HepG2 (cell line): ENCODE results near the gene LTB4R. TPM values are rescaled to one million over a fixed set of nuclear protein-coding genes. Genes with fewer than 3 reads are reported as not detected.
A peak's percentile ranks its signal among the peaks of the same experiment; 100 is the strongest.

ENCODE experiments used
- BCL6 ChIP-seq: IDR thresholded peaks from 2 replicates; pipeline ENCODE4 v1.6.1; 2016; ENCODE audit warnings: missing genetic modification reagents, missing compliant biosample characterization
- GRHL1 ChIP-seq: sonication (generic); formaldehyde crosslinking; conservative IDR thresholded peaks from 2 replicates; pipeline ENCODE4 v1.8.0; 2022; ENCODE audit warnings: missing genetic modification reagents
- HNRNPLL ChIP-seq: fragments of 200-400 bp; formaldehyde crosslinking; IDR thresholded peaks from 2 replicates; pipeline ENCODE4 v1.6.1; 2017; ENCODE audit warnings: mild to moderate bottlenecking, low read depth, low read length; ENCODE audit not compliant: poor library complexity, severe bottlenecking
- ISL2 ChIP-seq: sonication (generic); formaldehyde crosslinking; IDR thresholded peaks from 2 replicates; pipeline ENCODE4 v1.5.0; 2020; ENCODE audit warnings: missing genetic modification reagents
- MAZ ChIP-seq, 2 experiments: sonication (generic) in 1 of 2; formaldehyde crosslinking in 1 of 2; IDR thresholded peaks; 2 replicates each; pipeline versions ENCODE4 v1.5.0 to v1.6.1; 2012 to 2020; ENCODE audit warnings: low read depth in 2 of 2, mild to moderate bottlenecking in 2 of 2, borderline replicate concordance in 1 of 2, improper control_type of control experiment in 1 of 2, low read length in 1 of 2, missing genetic modification reagents in 1 of 2, moderate library complexity in 1 of 2
- PPARG ChIP-seq: conservative IDR thresholded peaks from 2 replicates; pipeline ENCODE4 v1.6.1; 2016; ENCODE audit warnings: missing biosample characterization, missing genetic modification reagents
- PTBP1 ChIP-seq: fragments of 200-400 bp; formaldehyde crosslinking; IDR thresholded peaks from 2 replicates; pipeline ENCODE4 v1.6.1; 2018; ENCODE audit warnings: low read length, low read depth; ENCODE audit not compliant: poor library complexity, severe bottlenecking
- RAD21 ChIP-seq: fragments of 450-650 bp; formaldehyde crosslinking; IDR thresholded peaks from 2 replicates; pipeline ENCODE4 v1.5.0; 2020; ENCODE audit warnings: mild to moderate bottlenecking
- RBAK ChIP-seq: sonication (generic); formaldehyde crosslinking; IDR thresholded peaks from 2 replicates; pipeline ENCODE4 v1.5.1; 2020; ENCODE audit warnings: mild to moderate bottlenecking, missing genetic modification reagents
- SALL1 ChIP-seq: sonication (generic); formaldehyde crosslinking; IDR thresholded peaks from 2 replicates; pipeline ENCODE4 v1.8.0; 2022; ENCODE audit warnings: mild to moderate bottlenecking, missing genetic modification reagents
- TFE3 ChIP-seq: IDR thresholded peaks from 2 replicates; pipeline ENCODE4 v1.6.1; 2016
- ZBTB40 ChIP-seq, 2 experiments: fragments of 450-650 bp in 1 of 2; sonication (generic) in 1 of 2; formaldehyde crosslinking in 1 of 2; IDR thresholded peaks; 2 replicates each; pipeline versions ENCODE4 v1.6.1 to v1.8.0; 2016 to 2022; ENCODE audit warnings: antibody characterized with exemption in 1 of 2, mild to moderate bottlenecking in 1 of 2, missing genetic modification reagents in 1 of 2
- ZNF207 ChIP-seq: fragments of 450-650 bp; IDR thresholded peaks from 2 replicates; pipeline ENCODE4 v1.6.1; 2016; ENCODE audit warnings: antibody characterized with exemption, borderline replicate concordance
- ZNF660 ChIP-seq: sonication (generic); formaldehyde crosslinking; IDR thresholded peaks from 2 replicates; pipeline ENCODE4 v1.5.1; 2020; ENCODE audit warnings: mild to moderate bottlenecking, low read depth, missing genetic modification reagents, borderline replicate concordance
- ZNF749 ChIP-seq: sonication (generic); formaldehyde crosslinking; IDR thresholded peaks from 2 replicates; pipeline ENCODE4 v1.8.0; 2022; ENCODE audit warnings: mild to moderate bottlenecking, missing genetic modification reagents, moderate library complexity, borderline replicate concordance
- polyA plus RNA-seq, 8 experiments: library from polyadenylated mRNA; depleted of rRNA in 3 of 8; stranded (reverse) in 7 of 8; unstranded in 1 of 8; fragments of >200 nt; fragmentation: Illumina TruSeq in 4 of 8; extraction: Trizol in 4 of 8; gene quantifications; 2 replicates each; pipeline versions ENCODE4 v1.2.1 to v1.2.3, GENCODE V29; 2011 to 2016; ENCODE audit warnings: low read depth in 4 of 8, missing spikeins in 1 of 8, mixed read lengths in 1 of 8; ENCODE audit not compliant: insufficient read depth in 1 of 8
- total RNA-seq, 5 experiments: library from RNA; depleted of rRNA; stranded (reverse); fragments of >200 nt; fragmentation: Illumina TruSeq; extraction: Trizol; gene quantifications; 2 replicates each; pipeline ENCODE4 v1.2.3, GENCODE V29; 2016; ENCODE audit warnings: low read depth in 1 of 5

LTB4R gene
- total and polyA plus RNA-seq, 2 of the 13 experiments (the other 11 are each of a cell fraction or from before 2014, with no cell fraction given), result 3.2 to 8.2 TPM

GRCh38 chr14:24307575-24308341 lies 3.5 kb upstream of the LTB4R start, which contains the start of gene CIDEB (continued):
- no peak for TF ChIP-seq ZBTB40 (IDR thresholded peaks at IDR 0.05)
- TF ChIP-seq ZBTB40 (CRISPR knock-in tag; IDR thresholded peaks at IDR 0.05), result peak; percentile 76; the same call in 1 of the 2 replicates
- TF ChIP-seq ZNF749 (CRISPR knock-in tag), result peak; percentile 75; the same call in 1 of the 2 replicates
- no peak for TF ChIP-seq GRHL1 (CRISPR knock-in tag)
- no peak for TF ChIP-seq PTBP1
- TF ChIP-seq HNRNPLL, result no peak
- TF ChIP-seq PPARG (CRISPR knock-in tag), result peak; percentile 57; the same call in 1 of the 2 replicates
- no peak for TF ChIP-seq RBAK (CRISPR knock-in tag)
- TF ChIP-seq ISL2 (CRISPR knock-in tag), result peak; percentile 77
- TF ChIP-seq ZNF207, result no peak
- TF ChIP-seq MAZ (IDR thresholded peaks at IDR 0.05; ENCODE audit: borderline replicate concordance, low read depth, low read length), result peak; percentile 100
- peak; percentile 99 for TF ChIP-seq MAZ (CRISPR knock-in tag; IDR thresholded peaks at IDR 0.05; ENCODE audit: low read depth)
- TF ChIP-seq SALL1 (CRISPR knock-in tag), result peak; percentile 96
- TF ChIP-seq ZNF660 (CRISPR knock-in tag), result no peak; the same call in 1 of the 2 replicates
- TF ChIP-seq RAD21 (CRISPR knock-in tag), result peak; percentile 88
- peak; percentile 62; the same call in 1 of the 2 replicates for TF ChIP-seq BCL6 (CRISPR knock-in tag)
- peak; percentile 82 for TF ChIP-seq TFE3 (CRISPR knock-in tag)
